ENCODE results near the gene TSTD2. TPM values are rescaled to one million over a fixed set of nuclear protein-coding genes. Genes with fewer than 3 reads are reported as not detected.

Gene TSTD2
- total RNA-seq, 2 experiments from 2014 or later: 23.8 to 26.0 TPM

GRCh38 chr9:97556036-97556720, 77.0 kb downstream of the TSTD2 start:
- Histone ChIP-seq H3K36me3 (ENCODE audit: insufficient read depth, low read length) (no peaks in the 10 kb centered on the region), H3K4me1 (ENCODE audit: insufficient read depth, low read length) (no peaks in the 10 kb centered on the region), H3K4me3 (ENCODE audit: low read length) (no peak overlapping the region), H3K27ac (ENCODE audit: low read depth in 1 of 2, low read length in 2 of 2) (no peak overlapping the region), H3K9me3 (ENCODE audit: control insufficient read depth in 1 of 2, insufficient read depth in 1 of 2, low read length in 2 of 2) (no peaks in the 10 kb centered on the region), H3K27me3 (ENCODE audit: control insufficient read depth in 1 of 2, insufficient read depth in 2 of 2, low read length in 2 of 2) (peaks cover 4% of the 10 kb centered on the region in 2 experiments)
- intact Hi-C loops (cut with DNase I, micrococcal nuclease): no loop called here
- no peak overlapping the region for H3K27ac Mint-ChIP-seq
- peaks cover 26% of the 10 kb centered on the region for H3K27me3 Mint-ChIP-seq
- ChIA-PET CTCF (no interaction called here), POLR2A (no interaction called here)
- no peak for TF ChIP-seq CTCF (IDR thresholded peaks at IDR 0.05)
- DNase-seq (no peak), ATAC-seq (ENCODE audit: poor library complexity) (no peak)
- no peak overlapping the region for H3K4me3 Mint-ChIP-seq
- H3K9me3 Mint-ChIP-seq: no peaks in the 10 kb centered on the region
- H3K36me3 Mint-ChIP-seq (ENCODE audit: low read depth): no peaks in the 10 kb centered on the region
- H3K4me1 Mint-ChIP-seq (ENCODE audit: low read depth): peaks cover 6% of the 10 kb centered on the region

- no peak for TF ChIP-seq CTCF (IDR thresholded peaks at IDR 0.05)
- H3K4me1 ChIP-seq (ENCODE audit: insufficient read depth, low read length): no peaks in the 10 kb centered on the region
- H3K27ac Mint-ChIP-seq: no peak overlapping the region
Measured at GRCh38 chr9:97555164-97555563, 78.0 kb downstream of the TSTD2 start.

GRCh38 chr9:97554566-97555075, 78.5 kb downstream of the TSTD2 start:
- no peak for DNase-seq
- H3K4me1 Mint-ChIP-seq (ENCODE audit: low read depth): peaks cover 6% of the 10 kb centered on the region
- H3K9me3 Mint-ChIP-seq: no peaks in the 10 kb centered on the region
- Histone ChIP-seq H3K36me3 (ENCODE audit: insufficient read depth, low read length) (no peaks in the 10 kb centered on the region), H3K4me1 (ENCODE audit: insufficient read depth, low read length) (no peaks in the 10 kb centered on the region), H3K27me3 (ENCODE audit: control insufficient read depth in 1 of 2, insufficient read depth in 2 of 2, low read length in 2 of 2) (peaks cover 4% of the 10 kb centered on the region in 2 experiments), H3K27ac (ENCODE audit: low read depth in 1 of 2, low read length in 2 of 2) (no peak overlapping the region), H3K9me3 (ENCODE audit: control insufficient read depth in 1 of 2, insufficient read depth in 1 of 2, low read length in 2 of 2) (no peaks in the 10 kb centered on the region), H3K4me3 (ENCODE audit: low read length) (no peak overlapping the region)
- POLR2A ChIA-PET: no interaction called here
- H3K27me3 Mint-ChIP-seq: peaks cover 27% of the 10 kb centered on the region
- H3K4me3 Mint-ChIP-seq: no peak overlapping the region
- intact Hi-C loops (cut with DNase I, micrococcal nuclease): no loop called here
- no peak overlapping the region for H3K27ac Mint-ChIP-seq
- CTCF ChIA-PET: no interaction called here
- ATAC-seq (ENCODE audit: poor library complexity): no peak
- TF ChIP-seq CTCF (IDR thresholded peaks at IDR 0.05): no peak
- no peaks in the 10 kb centered on the region for H3K36me3 Mint-ChIP-seq (ENCODE audit: low read depth)

More at GRCh38 chr9:97555164-97555563, 78.0 kb downstream of the TSTD2 start:
- ChIA-PET CTCF (no interaction called here), POLR2A (no interaction called here)
- Mint-ChIP-seq H3K4me1 (ENCODE audit: low read depth) (peaks cover 6% of the 10 kb centered on the region), H3K27me3 (peaks cover 31% of the 10 kb centered on the region), H3K36me3 (ENCODE audit: low read depth) (no peaks in the 10 kb centered on the region), H3K4me3 (no peak overlapping the region), H3K9me3 (no peaks in the 10 kb centered on the region)
- Histone ChIP-seq H3K9me3 (ENCODE audit: control insufficient read depth in 1 of 2, insufficient read depth in 1 of 2, low read length in 2 of 2) (no peaks in the 10 kb centered on the region), H3K27ac (ENCODE audit: low read depth in 1 of 2, low read length in 2 of 2) (no peak overlapping the region), H3K36me3 (ENCODE audit: insufficient read depth, low read length) (no peaks in the 10 kb centered on the region), H3K27me3 (ENCODE audit: control insufficient read depth in 1 of 2, insufficient read depth in 2 of 2, low read length in 2 of 2) (peaks cover 4% of the 10 kb centered on the region in 2 experiments), H3K4me3 (ENCODE audit: low read length) (no peak overlapping the region)
- no peak for DNase-seq
- intact Hi-C loops (cut with DNase I, micrococcal nuclease): no loop called here
- ATAC-seq (ENCODE audit: poor library complexity): no peak

Data from CD4-positive, alpha-beta T cell (primary cell).